GM13977 (cell line): ENCODE data around the gene C11orf21.

Experiments used
- DNase-seq: peaks from one replicate; pipeline ENCODE4 v3.0.0; 2012; ENCODE audit warnings: low spot score
- in situ Hi-C: fragments of 300-500 bp; cut with MboI; formaldehyde crosslinking; loops from one replicate; pipeline ENCODE4 v1.12.0; 2022; ENCODE audit warnings: low sequenced_read_pairs, low pct_unique_long_range_greater_than_20kb, mixed read lengths, inconsistent platforms; ENCODE audit not compliant: unreplicated experiment
- TF ChIP-seq, protein P1 (sequence below): IDR thresholded peaks from 2 replicates; pipeline ENCODE4 v1.5.1; 2012; ENCODE audit warnings: mild to moderate bottlenecking, control low read depth; ENCODE audit not compliant: insufficient read depth; ENCODE audit errors: extremely low read depth, missing control alignments

Gene C11orf21

DNA sequence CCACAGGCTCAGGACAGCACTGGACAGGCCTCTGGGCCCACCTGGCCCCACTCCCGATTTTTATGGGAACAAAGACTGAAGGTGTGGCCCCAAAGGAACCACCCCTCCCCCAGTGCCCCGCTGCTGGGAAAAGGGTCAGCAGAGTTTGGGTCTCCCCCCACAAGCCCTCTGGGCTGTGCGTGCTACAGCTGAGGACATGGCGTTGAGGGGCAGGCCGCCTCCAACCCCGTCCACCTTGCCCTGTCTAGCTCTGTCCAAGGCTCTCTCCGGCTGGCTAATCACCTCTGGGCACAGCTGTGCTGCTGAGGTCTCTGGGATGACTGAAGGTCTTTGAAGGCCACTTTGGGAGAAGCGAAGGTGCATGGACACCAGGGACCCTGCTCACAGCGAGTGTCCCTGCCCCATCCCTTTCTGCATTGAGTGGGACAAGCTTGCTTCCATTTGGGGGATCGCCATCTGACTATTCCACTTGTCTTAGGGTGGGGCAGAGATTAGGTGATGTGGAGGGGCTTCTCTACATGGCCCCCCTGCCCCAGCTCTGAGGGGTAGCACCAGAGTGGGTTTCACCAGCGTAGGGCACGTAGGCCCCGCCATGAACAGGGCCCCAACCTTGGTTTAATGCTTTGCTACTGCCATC lies 37.9 kb downstream of the C11orf21 start:
- in situ Hi-C loops: no loop called here
- TF ChIP-seq, protein P1, sequence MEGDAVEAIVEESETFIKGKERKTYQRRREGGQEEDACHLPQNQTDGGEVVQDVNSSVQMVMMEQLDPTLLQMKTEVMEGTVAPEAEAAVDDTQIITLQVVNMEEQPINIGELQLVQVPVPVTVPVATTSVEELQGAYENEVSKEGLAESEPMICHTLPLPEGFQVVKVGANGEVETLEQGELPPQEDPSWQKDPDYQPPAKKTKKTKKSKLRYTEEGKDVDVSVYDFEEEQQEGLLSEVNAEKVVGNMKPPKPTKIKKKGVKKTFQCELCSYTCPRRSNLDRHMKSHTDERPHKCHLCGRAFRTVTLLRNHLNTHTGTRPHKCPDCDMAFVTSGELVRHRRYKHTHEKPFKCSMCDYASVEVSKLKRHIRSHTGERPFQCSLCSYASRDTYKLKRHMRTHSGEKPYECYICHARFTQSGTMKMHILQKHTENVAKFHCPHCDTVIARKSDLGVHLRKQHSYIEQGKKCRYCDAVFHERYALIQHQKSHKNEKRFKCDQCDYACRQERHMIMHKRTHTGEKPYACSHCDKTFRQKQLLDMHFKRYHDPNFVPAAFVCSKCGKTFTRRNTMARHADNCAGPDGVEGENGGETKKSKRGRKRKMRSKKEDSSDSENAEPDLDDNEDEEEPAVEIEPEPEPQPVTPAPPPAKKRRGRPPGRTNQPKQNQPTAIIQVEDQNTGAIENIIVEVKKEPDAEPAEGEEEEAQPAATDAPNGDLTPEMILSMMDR: no peak
- no peak for DNase-seq

DNA sequence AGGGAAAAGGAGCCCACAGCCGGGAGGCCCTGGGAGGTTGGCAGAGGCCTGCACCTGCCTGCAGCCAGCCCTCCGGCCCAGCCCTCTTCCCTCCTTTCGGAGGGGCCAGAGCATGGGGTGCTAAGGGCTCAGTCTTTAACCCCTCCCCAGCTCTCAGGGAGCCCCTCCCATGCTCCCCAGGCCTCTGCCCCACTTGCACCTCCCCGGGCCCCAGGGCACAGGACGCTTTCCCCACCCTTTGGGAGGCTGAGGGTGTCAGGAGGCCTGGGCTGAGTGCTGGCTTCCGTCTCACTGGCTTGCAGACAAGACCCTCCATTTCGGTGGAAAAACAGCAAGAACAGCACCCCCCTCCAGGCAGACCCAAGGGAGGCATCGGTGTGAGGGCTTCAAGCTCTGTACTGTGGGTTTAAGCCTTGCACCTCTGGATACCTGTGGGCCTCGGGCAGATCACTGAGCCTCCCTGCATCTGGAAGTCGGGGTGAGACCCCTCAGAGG lies 38.6 kb downstream of the C11orf21 start:
- TF ChIP-seq, protein P1: no peak
- no peak for DNase-seq
- in situ Hi-C loops: no loop called here

DNA sequence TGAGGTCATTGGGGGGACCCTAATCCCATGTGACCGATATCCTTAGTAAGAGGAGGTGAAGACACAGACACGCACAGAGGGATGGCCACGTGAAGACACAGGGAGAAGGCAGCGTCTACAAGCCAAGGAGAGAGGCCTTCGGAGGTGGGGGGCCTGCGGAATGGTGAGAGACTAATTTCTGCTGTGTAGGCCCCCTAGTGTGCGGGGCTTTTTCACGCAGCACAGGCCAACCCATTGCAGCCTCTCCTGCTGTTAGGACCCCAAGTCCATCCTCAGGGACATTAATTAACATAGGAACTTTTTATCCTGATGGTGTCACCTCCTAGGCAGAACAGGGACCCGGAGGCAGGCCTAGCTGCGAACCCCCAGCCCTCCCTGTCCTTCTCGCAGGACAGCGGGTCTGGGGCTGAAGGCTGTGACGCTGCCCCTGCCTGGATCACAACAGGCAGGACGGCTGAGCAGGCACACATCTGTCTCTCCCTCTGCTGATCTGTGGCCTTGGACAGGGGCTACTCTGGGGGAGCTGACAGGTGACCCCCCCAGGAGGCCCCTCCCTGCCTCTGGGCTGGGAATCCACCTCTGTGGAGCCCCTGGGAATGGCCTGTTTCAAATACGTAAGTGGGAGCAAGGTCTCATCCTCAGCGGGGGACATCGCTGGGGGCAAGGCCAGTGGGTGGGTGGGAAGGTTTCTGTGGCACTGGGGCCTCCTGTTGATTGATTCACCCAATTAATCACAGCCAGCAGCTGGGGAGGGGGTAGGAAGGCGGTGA lies 39.2 kb downstream of the C11orf21 start:
- TF ChIP-seq, protein P1: no peak
- in situ Hi-C loops: no loop called here
- no peak for DNase-seq

DNA sequence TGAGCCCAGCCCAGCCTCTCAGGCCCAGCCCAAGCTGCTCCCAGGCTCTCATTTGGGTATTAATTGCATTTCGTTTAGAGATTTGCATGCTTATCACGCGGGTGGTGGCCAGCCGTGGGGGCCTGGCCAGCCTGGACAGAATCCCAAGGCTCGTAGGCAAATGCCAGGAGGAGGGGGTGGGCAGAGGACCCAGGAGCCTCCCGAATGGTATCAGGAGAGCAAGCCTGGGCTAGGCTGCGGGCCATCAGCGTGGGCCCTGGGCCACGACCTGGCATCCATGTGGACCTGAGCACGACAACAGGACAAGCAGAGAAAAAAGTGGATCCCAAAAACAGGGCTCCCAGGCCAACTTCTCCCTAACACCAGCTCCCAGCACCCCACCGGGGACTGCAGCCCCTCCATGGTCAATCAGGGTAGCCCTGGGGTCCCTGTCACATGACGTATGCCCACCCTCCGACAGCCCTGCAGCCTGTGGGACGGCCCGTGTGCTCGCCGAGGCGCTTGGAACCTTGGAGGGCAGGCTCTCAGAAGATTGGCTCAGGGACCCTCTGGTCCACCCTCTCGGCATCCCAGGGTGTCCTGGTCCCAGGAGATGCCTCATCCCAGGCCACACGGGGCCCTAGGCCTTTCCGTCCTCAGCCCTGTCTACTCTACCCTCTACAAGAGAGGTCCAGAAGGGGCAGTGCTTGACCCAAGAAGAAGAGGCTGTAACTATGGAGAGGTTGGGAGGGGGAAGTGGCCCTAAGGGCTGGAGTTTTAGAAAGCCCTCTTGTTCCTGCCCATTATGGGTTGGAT lies 40.1 kb downstream of the C11orf21 start:
- in situ Hi-C loops: no loop called here
- DNase-seq: no peak
- TF ChIP-seq, protein P1: no peak

DNA sequence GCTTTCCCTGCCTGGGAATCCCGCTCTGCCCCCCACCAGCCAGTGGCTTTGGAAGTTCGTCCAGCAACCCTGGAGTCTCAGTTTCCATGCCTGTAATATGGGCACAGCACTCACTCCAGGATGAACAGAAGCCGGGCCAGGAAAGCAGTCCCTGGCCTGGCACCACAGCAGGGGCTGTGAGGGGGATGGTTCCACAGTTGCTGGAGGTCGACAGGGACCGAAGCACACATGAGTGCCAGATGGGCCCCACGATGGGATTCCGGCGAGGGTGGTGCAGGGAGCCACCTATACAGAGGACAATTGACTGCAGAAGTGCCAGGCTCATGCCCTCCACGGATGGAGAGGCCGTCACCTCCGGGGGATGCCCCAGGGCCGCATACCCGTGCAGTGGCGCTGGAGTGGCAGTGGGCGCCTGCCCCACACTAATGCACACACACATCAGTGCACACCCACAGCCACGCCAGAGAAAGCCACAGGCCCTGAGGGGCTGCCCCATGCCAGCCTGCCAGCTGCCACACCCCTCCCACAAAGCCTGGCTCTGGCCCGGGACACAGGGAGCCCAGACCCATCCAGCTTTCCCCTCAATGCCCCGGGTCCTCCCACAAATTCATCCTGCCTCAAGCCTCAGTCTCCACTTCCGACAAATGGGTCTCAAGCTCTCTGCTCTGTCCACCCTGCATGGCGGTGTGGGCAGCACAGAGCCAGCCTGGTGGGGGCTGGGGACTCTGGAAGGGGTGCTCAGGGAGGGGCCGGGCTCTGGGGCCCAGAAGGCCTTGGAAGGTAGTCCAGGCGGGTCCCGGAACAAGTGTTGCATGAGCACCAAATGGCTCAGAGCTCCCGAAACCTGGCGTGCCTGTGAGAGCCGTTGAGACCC lies 41.0 kb downstream of the C11orf21 start:
- no peak for DNase-seq
- TF ChIP-seq, protein P1: no peak
- in situ Hi-C loops: no loop called here

DNA sequence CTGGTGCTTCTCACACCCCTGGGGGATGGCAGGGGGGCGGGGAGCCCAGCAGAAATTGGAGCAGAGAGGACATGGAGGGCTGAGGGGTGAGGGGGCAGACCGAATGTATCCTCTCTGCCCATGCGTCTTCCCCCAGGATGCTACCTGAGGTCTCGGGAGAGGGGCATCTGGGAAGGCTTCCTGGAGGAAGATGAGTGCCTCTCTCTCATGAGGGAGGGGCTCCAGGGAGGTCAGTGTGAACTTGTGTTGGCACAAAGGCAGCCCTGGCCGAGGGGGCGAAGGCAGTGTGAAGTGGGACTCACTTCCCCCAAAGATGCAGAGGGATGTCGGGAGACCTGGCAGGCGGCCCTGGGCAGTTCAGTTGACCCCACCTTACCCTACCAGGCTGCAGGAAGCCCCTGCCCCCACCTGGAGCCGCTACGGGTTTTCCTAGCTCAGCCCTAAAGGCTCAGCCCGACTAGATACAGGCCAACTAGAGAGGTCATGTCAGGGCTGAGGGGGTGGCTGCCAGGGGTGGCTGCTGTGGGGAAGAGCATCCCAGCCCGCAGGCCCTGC lies 41.7 kb downstream of the C11orf21 start:
- in situ Hi-C loops: no loop called here
- TF ChIP-seq, protein P1: no peak
- no peak for DNase-seq
